Endodermal cell (in vitro differentiated cells): ENCODE measurements around the gene HJURP. TPM values are rescaled to one million over a fixed set of nuclear protein-coding genes. Genes with fewer than 3 reads are reported as not detected.

ENCODE experiments used
- DNase-seq: peaks from one replicate; pipeline ENCODE4 v3.0.0-alpha.2; 2017
- H3K27ac ChIP-seq: 2 replicates; pipeline ENCODE4 v1.5.1; 2013; ENCODE audit warnings: mild to moderate bottlenecking, low read depth, low read length, moderate library complexity
- H3K27me3 ChIP-seq: 2 replicates; pipeline ENCODE4 v1.6.1; 2013; ENCODE audit warnings: mild to moderate bottlenecking, low read length, moderate library complexity; ENCODE audit not compliant: insufficient read depth, control insufficient read depth, poor library complexity, severe bottlenecking
- H3K36me3 ChIP-seq: 2 replicates; pipeline ENCODE4 v1.7.0; 2013; ENCODE audit warnings: mild to moderate bottlenecking, low read length, moderate library complexity; ENCODE audit not compliant: control insufficient read depth, insufficient read depth
- H3K4me1 ChIP-seq: one replicate; pipeline ENCODE4 v1.7.0; 2013; ENCODE audit warnings: low read length; ENCODE audit not compliant: control insufficient read depth, insufficient read depth
- H3K4me3 ChIP-seq: 2 replicates; pipeline ENCODE4 v1.5.1; 2013; ENCODE audit warnings: mild to moderate bottlenecking, low read length, moderate library complexity
- H3K9ac ChIP-seq: 2 replicates; pipeline ENCODE4 v1.6.1; 2013; ENCODE audit warnings: mild to moderate bottlenecking, low read length, moderate library complexity; ENCODE audit not compliant: poor library complexity, severe bottlenecking; ENCODE audit errors: extremely low read depth
- H3K9me3 ChIP-seq: 2 replicates; pipeline ENCODE4 v1.6.1; 2013; ENCODE audit warnings: mild to moderate bottlenecking, low read length, moderate library complexity; ENCODE audit not compliant: control insufficient read depth
- H3K27ac Mint-ChIP-seq: 2 replicates; pipeline ENCODE4 v1.8.0; 2020; ENCODE audit warnings: mixed read lengths
- H3K27me3 Mint-ChIP-seq: 2 replicates; pipeline ENCODE4 v1.8.0; 2021; ENCODE audit warnings: mild to moderate bottlenecking, mixed read lengths; ENCODE audit not compliant: insufficient read depth
- H3K36me3 Mint-ChIP-seq: 2 replicates; pipeline ENCODE4 v1.8.0; 2020; ENCODE audit warnings: low read depth, mixed read lengths
- H3K4me1 Mint-ChIP-seq: 2 replicates; pipeline ENCODE4 v1.8.0; 2020; ENCODE audit warnings: mixed read lengths
- H3K4me3 Mint-ChIP-seq: 2 replicates; pipeline ENCODE4 v1.8.0; 2020; ENCODE audit warnings: mild to moderate bottlenecking, moderate library complexity, mixed read lengths
- H3K9me3 Mint-ChIP-seq: 2 replicates; pipeline ENCODE4 v1.8.0; 2020; ENCODE audit warnings: mild to moderate bottlenecking, mixed read lengths
- WGBS, 2 experiments: methylation state at CpG; one replicate each; pipeline versions ENCODE4 v1.1.5 to v1.1.7; 2013; ENCODE audit warnings: missing lambda C conversion rate in 2 of 2, mixed read lengths in 1 of 2; ENCODE audit not compliant: insufficient coverage in 1 of 2, insufficient read length in 1 of 2; 5-methylcytosine and 5-hydroxymethylcytosine counted together
- total RNA-seq, 2 donors: library from RNA; stranded (reverse); fragmentation: NEBNext Ultra II Directional in 1 of 2; extraction: Animal tissue kit (Norgen Biotek cat#: 25700) in 1 of 2; gene quantifications; 2 replicates in 1 of 2; 3 replicates in 1 of 2; pipeline ENCODE4 v1.2.1, GENCODE V29; 2021
- TF ChIP-seq, protein P1 (sequence below): fragments of 200-600 bp; sonication (generic); conservative IDR thresholded peaks from 2 replicates; pipeline ENCODE4 v1.5.0; 2021; ENCODE audit warnings: antibody characterized with exemption, mild to moderate bottlenecking

Gene HJURP
- total RNA-seq, 2 donors from 2014 or later = 39.4 to 78.9 TPM

DNA sequence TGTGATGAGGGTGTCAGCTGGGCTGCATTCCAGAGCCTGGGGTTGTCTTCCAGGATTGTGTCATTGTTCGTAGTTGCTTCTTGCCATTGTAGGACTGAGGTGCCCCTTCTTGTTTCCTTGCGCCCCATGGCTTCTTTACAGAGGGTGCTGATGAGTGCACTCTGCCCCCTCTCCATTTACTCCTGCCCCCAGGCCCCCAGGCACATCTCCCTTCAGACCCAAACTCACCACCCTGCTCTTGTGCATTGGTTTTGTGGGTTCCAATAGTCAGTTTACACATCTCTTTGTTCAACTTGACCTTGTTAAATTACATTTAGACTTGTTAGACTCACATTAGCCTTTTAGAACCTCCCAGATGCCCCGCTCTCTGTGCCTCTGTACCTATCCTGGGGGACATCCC is 33.1 kb downstream of the HJURP start:
- Histone ChIP-seq H3K36me3 (no peaks in the 10 kb centered on the region), H3K9ac (no peak overlapping the region), H3K4me1 (no peaks in the 10 kb centered on the region), H3K4me3 (no peak overlapping the region), H3K27ac (no peak overlapping the region), H3K27me3 (no peaks in the 10 kb centered on the region), H3K9me3 (no peaks in the 10 kb centered on the region)
- 67 to 93% methylated on average over 1 to 3 of the region's 3 CpGs for WGBS, 2 experiments
- peaks cover 2% of the 10 kb centered on the region for H3K9me3 Mint-ChIP-seq
- TF ChIP-seq, protein P1, sequence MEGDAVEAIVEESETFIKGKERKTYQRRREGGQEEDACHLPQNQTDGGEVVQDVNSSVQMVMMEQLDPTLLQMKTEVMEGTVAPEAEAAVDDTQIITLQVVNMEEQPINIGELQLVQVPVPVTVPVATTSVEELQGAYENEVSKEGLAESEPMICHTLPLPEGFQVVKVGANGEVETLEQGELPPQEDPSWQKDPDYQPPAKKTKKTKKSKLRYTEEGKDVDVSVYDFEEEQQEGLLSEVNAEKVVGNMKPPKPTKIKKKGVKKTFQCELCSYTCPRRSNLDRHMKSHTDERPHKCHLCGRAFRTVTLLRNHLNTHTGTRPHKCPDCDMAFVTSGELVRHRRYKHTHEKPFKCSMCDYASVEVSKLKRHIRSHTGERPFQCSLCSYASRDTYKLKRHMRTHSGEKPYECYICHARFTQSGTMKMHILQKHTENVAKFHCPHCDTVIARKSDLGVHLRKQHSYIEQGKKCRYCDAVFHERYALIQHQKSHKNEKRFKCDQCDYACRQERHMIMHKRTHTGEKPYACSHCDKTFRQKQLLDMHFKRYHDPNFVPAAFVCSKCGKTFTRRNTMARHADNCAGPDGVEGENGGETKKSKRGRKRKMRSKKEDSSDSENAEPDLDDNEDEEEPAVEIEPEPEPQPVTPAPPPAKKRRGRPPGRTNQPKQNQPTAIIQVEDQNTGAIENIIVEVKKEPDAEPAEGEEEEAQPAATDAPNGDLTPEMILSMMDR = no peak
- H3K4me3 Mint-ChIP-seq = no peak overlapping the region
- H3K36me3 Mint-ChIP-seq = no peaks in the 10 kb centered on the region
- peak; percentile 29 for DNase-seq
- peaks cover 7% of the 10 kb centered on the region for H3K4me1 Mint-ChIP-seq
- no peaks in the 10 kb centered on the region for H3K27me3 Mint-ChIP-seq
- H3K27ac Mint-ChIP-seq = no peak overlapping the region

DNA sequence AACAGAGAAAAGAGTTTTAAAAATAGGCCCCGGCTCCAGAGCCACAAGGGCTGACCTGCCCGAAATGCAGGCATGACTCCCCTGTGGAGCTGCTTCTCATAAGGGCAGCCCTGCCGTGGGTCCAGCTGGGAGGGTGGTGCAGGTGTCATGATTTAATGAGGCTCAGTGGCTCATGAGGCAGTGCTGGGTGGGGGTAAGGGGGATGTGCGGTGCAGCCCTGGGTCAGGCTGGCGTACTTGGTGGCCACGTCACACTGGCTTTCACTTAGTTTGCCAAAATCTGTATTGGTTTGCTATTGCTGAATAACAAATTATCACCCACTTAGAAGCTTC is 33.6 kb downstream of the HJURP start:
- Mint-ChIP-seq H3K27ac (no peak overlapping the region), H3K4me3 (no peak overlapping the region), H3K27me3 (no peaks in the 10 kb centered on the region), H3K4me1 (peaks cover 7% of the 10 kb centered on the region), H3K36me3 (no peaks in the 10 kb centered on the region), H3K9me3 (peaks cover 2% of the 10 kb centered on the region)
- H3K36me3 ChIP-seq = no peaks in the 10 kb centered on the region
- 90% methylated on average over 4 to 6 of the region's 6 CpGs for WGBS, 2 experiments
- no peak overlapping the region for H3K27ac ChIP-seq
- no peaks in the 10 kb centered on the region for H3K4me1 ChIP-seq
- TF ChIP-seq, protein P1 = no peak
- no peaks in the 10 kb centered on the region for H3K9me3 ChIP-seq
- peak; percentile 34 for DNase-seq
- H3K9ac ChIP-seq = no peak overlapping the region
- H3K4me3 ChIP-seq = no peak overlapping the region
- no peaks in the 10 kb centered on the region for H3K27me3 ChIP-seq

DNA sequence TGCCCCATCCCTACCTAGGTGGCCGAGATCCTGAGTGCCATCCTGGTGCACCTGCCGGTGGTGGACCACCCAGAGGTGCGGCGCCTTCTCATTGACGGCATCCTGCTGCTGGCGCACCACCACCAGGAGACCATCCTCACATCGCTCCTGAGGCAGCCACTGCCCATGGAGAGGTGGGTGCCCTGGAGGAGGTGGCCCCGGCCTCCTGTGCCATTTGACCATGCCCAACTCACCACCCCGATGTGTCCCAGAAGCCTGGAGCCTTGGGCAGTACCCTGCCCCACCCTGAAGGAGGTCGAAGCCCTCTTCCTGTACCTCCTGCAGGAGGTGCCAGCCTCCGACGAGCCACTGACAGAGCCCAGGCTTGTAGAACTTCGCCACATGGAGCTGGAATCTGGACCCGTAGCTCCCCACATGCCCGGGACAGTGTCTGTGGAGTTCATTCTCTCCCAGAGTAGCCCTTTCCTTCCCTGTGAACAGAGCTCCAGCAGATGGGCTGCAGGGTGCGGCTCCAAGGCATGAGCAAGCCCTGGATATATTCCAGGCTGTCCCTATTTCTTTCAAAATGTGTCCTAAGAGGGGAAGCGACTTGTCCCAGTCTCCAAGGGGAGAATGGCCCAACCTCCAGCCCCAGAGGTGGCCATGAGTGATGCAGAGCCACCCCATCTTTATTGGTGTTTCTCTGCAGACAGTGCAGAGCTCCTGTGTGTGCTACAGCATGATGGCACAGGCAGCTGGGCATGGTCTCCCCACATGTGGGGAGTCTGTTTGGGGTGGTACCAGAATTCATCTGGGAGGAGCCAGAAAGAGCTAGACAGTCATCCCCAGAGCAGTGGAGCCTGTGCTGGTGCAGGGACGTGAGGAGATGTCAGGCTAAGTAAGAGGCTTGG is 34.2 kb downstream of the HJURP start:
- WGBS, 2 experiments = 89 to 94% methylated on average over 9 to 18 of the region's 18 CpGs
- Mint-ChIP-seq H3K36me3 (no peaks in the 10 kb centered on the region), H3K4me1 (peaks cover 4% of the 10 kb centered on the region), H3K9me3 (no peaks in the 10 kb centered on the region), H3K4me3 (no peak overlapping the region), H3K27ac (peak overlapping the region; percentile 5), H3K27me3 (no peaks in the 10 kb centered on the region)
- TF ChIP-seq, protein P1 = no peak
- Histone ChIP-seq H3K27ac (no peak overlapping the region), H3K9ac (no peak overlapping the region), H3K36me3 (no peaks in the 10 kb centered on the region), H3K4me1 (no peaks in the 10 kb centered on the region), H3K9me3 (no peaks in the 10 kb centered on the region), H3K27me3 (no peaks in the 10 kb centered on the region), H3K4me3 (no peak overlapping the region)
- peak; percentile 36 for DNase-seq
